H1 (cell line): ENCODE measurements around the gene IGFBP6. TPM values are rescaled to one million over a fixed set of nuclear protein-coding genes. Genes with fewer than 3 reads are reported as not detected.

Experiments
- CTCF ChIA-PET: fragments of 300-600 bp; sonication (Branson Sonifier 250); formaldehyde crosslinking; loops from one replicate; lab custom pipeline; 2021; ENCODE audit not compliant: partially characterized antibody; lab: Charles Lee
- POLR2A ChIA-PET: fragments of 300-600 bp; sonication (Branson Sonifier 250); formaldehyde crosslinking; loops from one replicate; lab custom pipeline; 2021; ENCODE audit warnings: inconsistent platforms; ENCODE audit not compliant: partially characterized antibody; lab: Charles Lee
- DNase-seq, 2 experiments: peaks; one replicate each; pipeline versions ENCODE4 v3.0.0 to v3.0.0-alpha.2; 2010 to 2022; ENCODE audit warnings: low spot score in 2 of 2, low read depth in 1 of 2, mixed read lengths in 1 of 2
- FAIRE-seq: peaks from 2 replicates; lab custom pipeline; 2011; peaks lifted over from hg19 to GRCh38; lab: Jason Lieb, UNC
- H2AFZ ChIP-seq: 2 replicates; pipeline ENCODE4 v1.8.1; 2012; ENCODE audit warnings: low read length, inconsistent platforms
- H2AK5ac ChIP-seq: 2 replicates; pipeline ENCODE4 v1.6.1; 2013; ENCODE audit warnings: low read depth, low read length
- H2BK120ac ChIP-seq: replicated peaks from 2 replicates; pipeline ENCODE3; 2013; ENCODE audit warnings: low read depth, low read length, inconsistent platforms
- H2BK12ac ChIP-seq: 2 replicates; pipeline ENCODE4 v1.6.1; 2013; ENCODE audit warnings: low read depth, low read length
- H2BK15ac ChIP-seq: 2 replicates; pipeline ENCODE4 v1.6.1; 2013; ENCODE audit warnings: low read length
- H2BK20ac ChIP-seq: 2 replicates; pipeline ENCODE4 v1.6.1; 2013; ENCODE audit warnings: low read length
- H2BK5ac ChIP-seq: 2 replicates; pipeline ENCODE4 v1.6.1; 2013; ENCODE audit warnings: low read depth, low read length
- H3K14ac ChIP-seq: 2 replicates; pipeline ENCODE4 v1.6.1; 2013; ENCODE audit warnings: inconsistent platforms; ENCODE audit not compliant: insufficient read length
- H3K18ac ChIP-seq: 2 replicates; pipeline ENCODE4 v1.6.1; 2013; ENCODE audit warnings: low read length; ENCODE audit errors: extremely low read depth
- H3K23ac ChIP-seq: 2 replicates; pipeline ENCODE4 v1.6.1; 2013; ENCODE audit warnings: inconsistent platforms; ENCODE audit not compliant: insufficient read length
- H3K23me2 ChIP-seq: 2 replicates; pipeline ENCODE4 v1.6.1; 2013; ENCODE audit warnings: low read depth, low read length
- H3K27ac ChIP-seq: 2 replicates; pipeline ENCODE4 v1.6.1; 2011; ENCODE audit warnings: low read depth, low read length, inconsistent platforms
- H3K27me3 ChIP-seq, 4 experiments: replicated peaks in 1 of 4; 1 replicate in 1 of 4; 2 replicates in 3 of 4; pipeline versions ENCODE4 v1.6.1 to v1.8.1; 2011 to 2013; ENCODE audit warnings: low read length in 3 of 4, mild to moderate bottlenecking in 3 of 4, inconsistent platforms in 2 of 4, mixed read lengths in 2 of 4, moderate library complexity in 1 of 4; ENCODE audit not compliant: control insufficient read depth in 3 of 4, insufficient read depth in 3 of 4; ENCODE audit errors: extremely low read depth in 1 of 4
- H3K36me3 ChIP-seq, 4 experiments: 2 replicates each; pipeline versions ENCODE4 v1.6.1 to v1.8.1; 2011 to 2013; ENCODE audit warnings: mild to moderate bottlenecking in 4 of 4, low read length in 3 of 4, moderate library complexity in 2 of 4, control low read depth in 1 of 4, inconsistent platforms in 1 of 4; ENCODE audit not compliant: insufficient read depth in 4 of 4, control insufficient read depth in 2 of 4
- H3K4ac ChIP-seq: replicated peaks from 2 replicates; pipeline ENCODE3; 2013; ENCODE audit warnings: low read length, low read depth, mixed read lengths, inconsistent platforms; ENCODE audit not compliant: insufficient read length
- H3K4me1 ChIP-seq, 4 experiments: replicated peaks in 1 of 4; 1 replicate in 1 of 4; 2 replicates in 3 of 4; pipeline versions ENCODE4 v1.6.1 to v1.8.1; 2011 to 2013; ENCODE audit warnings: low read length in 3 of 4, inconsistent platforms in 2 of 4, mixed read lengths in 1 of 4; ENCODE audit not compliant: insufficient read depth in 4 of 4, control insufficient read depth in 3 of 4
- H3K4me2 ChIP-seq, 2 experiments: 2 replicates each; pipeline versions ENCODE4 v1.6.1 to v1.8.1; 2011 to 2013; ENCODE audit warnings: low read depth in 2 of 2, low read length in 2 of 2, control low read depth in 1 of 2, inconsistent platforms in 1 of 2, mild to moderate bottlenecking in 1 of 2; ENCODE audit not compliant: insufficient read depth in 1 of 2
- H3K4me3 ChIP-seq, 4 experiments: fragments of 200-600, 300-600 bp in 1 of 4; sonication (generic), shearing (Covaris generic), sonication (Bioruptor Twin) in 1 of 4; 2 replicates each; pipeline versions ENCODE4 v1.5.1 to v1.8.1; 2011 to 2016; ENCODE audit warnings: low read length in 4 of 4, low read depth in 3 of 4, control low read depth in 2 of 4, inconsistent platforms in 2 of 4, mild to moderate bottlenecking in 2 of 4, mixed read lengths in 1 of 4, moderate library complexity in 1 of 4; ENCODE audit not compliant: insufficient read depth in 2 of 4; ENCODE audit errors: extremely low read depth in 1 of 4
- H3K56ac ChIP-seq: replicated peaks from 2 replicates; pipeline ENCODE3; 2013; ENCODE audit warnings: low read depth, mild to moderate bottlenecking, mixed read lengths, low read length, inconsistent platforms; ENCODE audit not compliant: insufficient read length
- H3K79me1 ChIP-seq: 2 replicates; pipeline ENCODE4 v1.6.1; 2013; ENCODE audit warnings: low read depth, low read length, control low read depth
- H3K79me2 ChIP-seq, 2 experiments: 2 replicates each; pipeline versions ENCODE4 v1.6.1 to v1.8.1; 2012 to 2013; ENCODE audit warnings: low read length in 2 of 2, mild to moderate bottlenecking in 2 of 2, inconsistent platforms in 1 of 2; ENCODE audit not compliant: insufficient read depth in 2 of 2, control insufficient read depth in 1 of 2
- H3K9ac ChIP-seq, 4 experiments: replicated peaks in 1 of 4; 1 replicate in 1 of 4; 2 replicates in 3 of 4; pipeline versions ENCODE4 v1.6.1 to v1.8.1; 2011 to 2013; ENCODE audit warnings: low read depth in 3 of 4, low read length in 3 of 4, control low read depth in 2 of 4, mild to moderate bottlenecking in 2 of 4, moderate library complexity in 2 of 4, inconsistent platforms in 1 of 4; ENCODE audit errors: extremely low read depth in 1 of 4
- H3K9me3 ChIP-seq, 2 experiments: 2 replicates each; pipeline versions ENCODE4 v1.6.1 to v1.8.1; 2012 to 2013; ENCODE audit warnings: mild to moderate bottlenecking in 2 of 2, moderate library complexity in 2 of 2, control low read depth in 1 of 2, inconsistent platforms in 1 of 2, low read depth in 1 of 2, low read length in 1 of 2, mixed read lengths in 1 of 2; ENCODE audit not compliant: insufficient read depth in 2 of 2
- H4K20me1 ChIP-seq, 2 experiments: replicated peaks in 1 of 2; 2 replicates each; pipeline versions ENCODE3 to v1.8.1; 2011 to 2013; ENCODE audit warnings: inconsistent platforms in 2 of 2, low read length in 2 of 2, mild to moderate bottlenecking in 1 of 2; ENCODE audit not compliant: insufficient read depth in 2 of 2, control insufficient read depth in 1 of 2
- H4K5ac ChIP-seq: 2 replicates; pipeline ENCODE4 v1.6.1; 2013; ENCODE audit warnings: low read length, low read depth, mixed read lengths, inconsistent platforms; ENCODE audit not compliant: insufficient read length
- H4K8ac ChIP-seq: 2 replicates; pipeline ENCODE4 v1.8.0; 2013; ENCODE audit warnings: mild to moderate bottlenecking, moderate library complexity, low read length, inconsistent platforms; ENCODE audit not compliant: insufficient read depth; ENCODE audit errors: extremely low read depth
- H4K91ac ChIP-seq: replicated peaks from 2 replicates; pipeline ENCODE3; 2013; ENCODE audit warnings: low read length, mixed read lengths, inconsistent platforms; ENCODE audit not compliant: insufficient read length
- CBX5 ChIP-seq: fragments of 300-800, 300-1000 bp; sonication (generic); IDR thresholded peaks from 2 replicates; pipeline ENCODE4 v1.7.1; 2016; ENCODE audit warnings: antibody characterized with exemption, low read length, low read depth
- EGR1 ChIP-seq: IDR thresholded peaks from 2 replicates; pipeline ENCODE4 v1.6.1; 2011; ENCODE audit warnings: low read depth, low read length, borderline replicate concordance
- HDAC6 ChIP-seq: IDR thresholded peaks from one replicate; pipeline ENCODE4 v1.7.1; 2012; ENCODE audit warnings: low read depth, mild to moderate bottlenecking, inconsistent platforms, low read length, moderate library complexity
- PHF8 ChIP-seq: fragments of 200-600 bp; sonication (generic); conservative IDR thresholded peaks from 2 replicates; pipeline ENCODE4 v1.7.1; 2012; ENCODE audit warnings: low read depth, mild to moderate bottlenecking, inconsistent platforms, low read length, moderate library complexity
- RAD21 ChIP-seq, 2 experiments: IDR thresholded peaks in 1 of 2; conservative IDR thresholded peaks in 1 of 2; 2 replicates each; pipeline ENCODE4 v1.6.1; 2011; ENCODE audit warnings: low read depth in 2 of 2, low read length in 2 of 2, improper control_type of control experiment in 1 of 2, inconsistent platforms in 1 of 2, mild to moderate bottlenecking in 1 of 2, moderate library complexity in 1 of 2
- SP1 ChIP-seq: IDR thresholded peaks from 2 replicates; pipeline ENCODE4 v1.6.1; 2011; ENCODE audit warnings: low read depth, low read length
- SRF ChIP-seq: IDR thresholded peaks from 2 replicates; pipeline ENCODE4 v1.6.1; 2011; ENCODE audit warnings: mild to moderate bottlenecking, low read depth, low read length, moderate library complexity
- SUZ12 ChIP-seq: fragments of 200-600 bp; sonication (generic); IDR thresholded peaks from 2 replicates; pipeline ENCODE4 v1.6.1; 2012; ENCODE audit warnings: mild to moderate bottlenecking, inconsistent platforms, low read length, moderate library complexity, mixed read lengths
- WGBS, 2 experiments: shearing (Covaris generic) in 1 of 2; methylation state at CpG; one replicate each; pipeline versions ENCODE4 v1.1.6 to v1.1.7; 2013 to 2015; ENCODE audit warnings: low lambda C conversion rate in 2 of 2, mixed read lengths in 2 of 2, inconsistent platforms in 1 of 2, low coverage in 1 of 2, missing lambda C conversion rate in 1 of 2; ENCODE audit not compliant: insufficient replicate concordance in 2 of 2, insufficient coverage in 1 of 2, insufficient read length in 1 of 2; ENCODE audit errors: extremely low coverage in 1 of 2, missing lambda C conversion rate in 1 of 2; 5-methylcytosine and 5-hydroxymethylcytosine counted together
- polyA plus RNA-seq, 7 experiments: library from polyadenylated mRNA; depleted of rRNA in 3 of 7; stranded (reverse) in 5 of 7; unstranded in 2 of 7; fragments of >200 nt in 5 of 7; fragments of 200-250 nt in 2 of 7; gene quantifications; 1 replicate in 5 of 7; 2 replicates in 1 of 7; 4 replicates in 1 of 7; pipeline versions ENCODE4 v1.2.1 to v1.2.3, GENCODE V29; 2011 to 2013; ENCODE audit warnings: missing spikeins in 2 of 7, mixed read lengths in 2 of 7
- total RNA-seq: library from RNA; stranded (reverse); fragmentation: NEBNext Ultra II Directional; extraction: Animal tissue kit (Norgen Biotek cat#: 25700); gene quantifications from 2 replicates; pipeline ENCODE4 v1.2.1, GENCODE V29; 2021

Gene IGFBP6
- total and polyA plus RNA-seq, 2 of the 8 experiments (the other 6 are each of a cell fraction or from before 2014, with no cell fraction given) = 13.7 to 14.7 TPM

DNA sequence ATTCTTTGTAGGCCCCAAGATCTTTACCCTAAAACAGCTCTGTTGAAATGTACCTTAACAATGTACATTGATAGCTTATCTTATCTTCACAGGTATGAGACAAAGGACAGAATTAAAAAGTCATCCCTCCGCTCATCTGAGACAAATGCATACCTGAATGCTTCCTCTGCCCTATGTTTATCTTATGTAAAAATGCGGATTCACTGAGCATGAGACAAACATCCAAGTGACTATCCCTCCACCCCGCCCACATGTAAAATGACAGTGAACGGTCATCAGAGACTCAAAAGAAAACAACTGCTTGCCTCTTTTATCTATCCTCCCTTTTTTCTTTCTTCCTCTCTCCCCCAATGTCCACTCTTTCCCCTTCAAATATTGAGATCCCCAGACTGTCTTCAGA, 45.9 kb downstream of the IGFBP6 start:
- Histone ChIP-seq H3K23me2 (no peaks in the 10 kb centered on the region), H3K4ac (no peak overlapping the region), H3K9ac (no peak overlapping the region), H4K5ac (no peak overlapping the region), H2BK15ac (no peak overlapping the region), H2BK5ac (no peak overlapping the region), H3K56ac (no peak overlapping the region), H3K14ac (no peak overlapping the region), H4K91ac (no peak overlapping the region), H3K27me3 (no peaks in the 10 kb centered on the region), H3K36me3 (no peaks in the 10 kb centered on the region), H2AK5ac (no peak overlapping the region), H3K4me2 (no peak overlapping the region), H3K79me1 (no peaks in the 10 kb centered on the region), H3K79me2 (no peaks in the 10 kb centered on the region), H3K9me3 (peaks cover 11 to 14% of the 10 kb centered on the region in 2 experiments), H3K27ac (no peak overlapping the region), H4K20me1 (no peaks in the 10 kb centered on the region), H3K4me1 (no peaks in the 10 kb centered on the region), H2BK20ac (no peak overlapping the region), H2BK120ac (no peak overlapping the region), H3K23ac (no peak overlapping the region), H2AFZ (no peak overlapping the region), H4K8ac (no peak overlapping the region), H3K4me3 (no peak overlapping the region), H2BK12ac (no peak overlapping the region), H3K18ac (no peak overlapping the region)
- ChIA-PET POLR2A (interaction anchor here (0.9 kb wide), 1 partner anchor 146 kb away, joined by 3 read pairs; no protein-coding TSS in a partner anchor), CTCF (interaction anchor here (0.7 to 0.9 kb wide), 2 partner anchors 16 to 80 kb away, joined by 3 read pairs; no protein-coding TSS in a partner anchor)
- FAIRE-seq (no peak), DNase-seq (no peak)
- WGBS, 2 experiments = 81% methylated on average over 4 of the region's 4 CpGs; no CpG with 5 or more reads in 1 of the 2 experiments
- TF ChIP-seq SUZ12 (no peak), EGR1 (no peak), PHF8 (no peak), SRF (no peak), CBX5 (no peak), RAD21 (IDR thresholded peaks at IDR 0.05 in 1 of 2, conservative IDR thresholded peaks at IDR 0.05 in 1 of 2; ENCODE audit: low read depth in 2 of 2, low read length in 2 of 2) (no peak), SP1 (no peak), HDAC6 (no peak)
